Measurements from ENCODE around the gene MEAK7.

The MEAK7 gene

DNA sequence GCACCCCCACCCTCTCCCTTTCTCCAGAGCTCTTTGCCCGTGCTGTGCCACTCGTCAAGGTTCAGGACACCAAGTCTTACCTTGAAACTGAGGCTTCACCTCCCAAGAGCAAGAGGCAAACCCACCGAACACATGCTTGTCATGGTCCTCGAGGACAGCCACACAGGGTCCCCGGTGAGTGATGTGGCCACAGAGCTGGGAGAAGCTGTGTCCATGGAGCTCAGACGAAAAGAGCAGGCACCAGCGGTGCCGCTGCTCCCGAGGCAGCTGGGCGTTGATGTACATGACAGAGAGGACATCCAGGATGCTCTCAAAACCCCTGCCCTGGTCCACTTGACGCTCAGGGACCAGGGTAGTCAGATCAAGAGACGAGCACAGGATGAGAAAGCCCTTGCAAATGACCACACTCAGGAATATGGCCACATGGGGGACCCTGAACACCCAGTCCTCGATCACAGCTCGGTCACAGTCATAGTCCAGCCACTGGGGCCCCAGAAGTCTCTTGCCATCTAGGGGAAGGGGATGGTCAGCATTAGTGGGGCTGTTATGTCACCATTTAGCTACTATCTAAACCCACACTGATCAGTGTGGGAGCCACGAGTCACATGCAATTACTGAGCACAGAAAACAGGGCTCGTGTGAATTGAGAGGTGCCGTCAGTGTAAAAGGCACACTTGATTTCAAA lies 17.8 kb downstream of the MEAK7 start:
- no peak for DNase-seq (ENCODE audit: low read depth)

DNA sequence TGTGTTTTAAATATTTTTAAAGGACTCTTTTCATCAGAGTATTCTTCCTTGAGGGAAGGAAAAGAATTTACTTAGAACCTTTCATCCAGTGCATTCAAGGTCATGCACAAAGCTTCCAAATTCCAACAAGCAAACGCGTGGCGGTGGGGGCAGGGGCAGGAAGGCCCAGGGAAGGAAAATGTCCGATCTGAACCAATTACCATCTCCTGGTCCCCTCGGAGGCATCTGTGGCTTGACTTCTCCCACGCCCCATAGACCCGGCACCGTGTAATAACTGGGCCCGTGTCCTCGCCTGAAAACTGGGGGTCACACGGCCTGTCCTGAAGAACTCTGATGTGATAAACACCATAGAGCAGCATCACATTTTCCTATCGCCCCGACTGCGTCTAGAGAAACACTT lies 18.3 kb downstream of the MEAK7 start:
- DNase-seq (ENCODE audit: low read depth): no peak

DNA sequence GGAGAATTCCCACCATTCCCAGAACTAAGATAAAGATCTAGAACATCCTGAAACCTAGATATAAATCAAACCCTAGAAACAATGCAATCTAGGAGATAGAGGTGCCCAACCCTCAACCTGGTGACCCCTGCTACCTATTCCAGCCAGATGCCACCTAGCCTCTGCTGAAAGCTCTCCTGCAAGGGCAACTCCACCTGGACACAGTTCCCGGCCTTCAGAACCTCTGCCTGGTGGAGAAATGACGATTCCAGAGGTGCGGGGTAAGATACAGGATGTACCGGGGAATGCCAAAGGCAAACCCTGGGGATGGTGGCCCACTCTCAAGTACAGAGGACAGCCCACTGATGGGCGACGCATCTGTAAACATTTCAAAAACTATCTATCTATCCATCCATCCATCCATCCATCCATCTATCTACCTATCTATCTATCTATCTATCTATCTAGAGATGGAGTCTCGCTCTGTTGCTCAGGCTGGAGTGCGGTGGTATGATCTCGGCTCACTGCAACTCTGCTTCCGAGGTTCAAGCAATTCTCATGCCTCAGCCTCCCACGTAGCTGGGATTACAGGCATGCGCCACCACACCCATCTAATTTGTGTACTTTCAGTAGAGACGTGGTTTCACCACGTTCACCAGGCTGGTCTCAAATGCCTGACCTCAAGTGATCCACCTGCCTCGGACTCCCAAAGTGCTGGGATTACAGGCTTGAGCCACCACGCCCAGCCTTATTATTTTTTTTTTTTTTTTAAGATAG lies 19.0 kb downstream of the MEAK7 start:
- no peak for DNase-seq (ENCODE audit: low read depth)

DNA sequence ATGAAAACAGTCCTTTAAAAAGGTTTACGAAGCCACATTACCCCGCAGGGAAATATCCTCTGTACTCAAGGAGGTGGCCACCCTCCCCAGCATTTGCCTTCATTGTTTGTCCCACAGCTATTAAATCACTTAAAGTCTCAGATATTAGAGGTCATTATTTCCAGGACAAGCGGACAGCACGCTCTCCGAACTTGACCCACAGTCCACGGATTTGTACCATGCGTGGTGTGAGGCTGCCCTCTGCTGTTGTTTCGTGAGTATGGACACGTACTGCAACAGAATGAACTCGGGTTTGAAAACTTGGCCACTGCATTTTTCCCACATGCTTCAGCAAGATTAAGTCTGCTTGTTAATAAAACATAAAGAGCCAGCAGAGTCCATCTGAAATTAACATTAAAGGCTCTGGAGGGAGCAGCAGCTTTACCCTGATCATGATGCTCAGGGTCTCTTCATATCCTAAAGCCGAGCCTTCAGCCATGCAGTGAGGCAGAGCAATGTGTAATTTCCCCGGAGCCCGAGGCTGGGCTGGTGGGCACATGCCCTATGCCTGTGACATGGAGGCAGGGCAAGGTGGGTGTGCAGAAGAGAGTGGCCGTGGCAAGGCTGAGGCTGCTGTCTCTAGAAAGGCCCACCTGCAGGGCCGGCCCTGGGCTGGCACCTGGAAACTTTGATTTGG lies 19.7 kb downstream of the MEAK7 start:
- no peak for DNase-seq (ENCODE audit: low read depth)

DNA sequence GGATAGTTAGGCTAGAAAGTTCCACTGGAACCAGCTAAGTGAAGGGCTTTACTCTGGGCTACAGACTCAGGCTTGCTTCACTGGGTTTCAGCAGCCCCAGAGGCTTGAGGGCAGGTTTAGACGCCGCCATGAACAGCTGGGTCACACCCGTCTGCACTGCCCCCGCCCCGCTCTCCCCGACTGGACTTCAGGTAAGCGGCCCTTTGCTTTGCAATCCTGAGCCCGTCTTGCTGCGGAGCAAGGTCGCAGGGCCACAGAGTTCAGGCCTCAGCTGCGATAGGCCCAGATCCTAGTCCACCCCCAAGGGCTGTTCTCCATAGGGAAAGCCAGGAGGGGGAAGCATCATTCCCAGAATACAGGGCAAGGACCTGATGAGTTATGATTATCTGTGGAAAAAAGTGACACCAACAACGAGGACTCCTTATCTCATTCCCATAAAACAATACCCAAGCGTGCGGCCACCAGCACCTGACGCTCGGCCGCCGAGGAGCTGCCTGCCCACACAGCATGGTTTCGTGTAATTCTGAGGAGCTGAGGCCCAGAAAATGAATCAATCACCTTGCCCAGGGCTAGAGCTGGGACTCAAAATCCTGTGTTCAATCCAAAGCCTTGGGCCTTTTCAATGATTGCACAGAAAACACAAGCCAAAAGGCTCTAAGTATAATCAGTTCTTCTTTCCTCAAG lies 20.4 kb downstream of the MEAK7 start:
- no peak for DNase-seq (ENCODE audit: low read depth)

DNA sequence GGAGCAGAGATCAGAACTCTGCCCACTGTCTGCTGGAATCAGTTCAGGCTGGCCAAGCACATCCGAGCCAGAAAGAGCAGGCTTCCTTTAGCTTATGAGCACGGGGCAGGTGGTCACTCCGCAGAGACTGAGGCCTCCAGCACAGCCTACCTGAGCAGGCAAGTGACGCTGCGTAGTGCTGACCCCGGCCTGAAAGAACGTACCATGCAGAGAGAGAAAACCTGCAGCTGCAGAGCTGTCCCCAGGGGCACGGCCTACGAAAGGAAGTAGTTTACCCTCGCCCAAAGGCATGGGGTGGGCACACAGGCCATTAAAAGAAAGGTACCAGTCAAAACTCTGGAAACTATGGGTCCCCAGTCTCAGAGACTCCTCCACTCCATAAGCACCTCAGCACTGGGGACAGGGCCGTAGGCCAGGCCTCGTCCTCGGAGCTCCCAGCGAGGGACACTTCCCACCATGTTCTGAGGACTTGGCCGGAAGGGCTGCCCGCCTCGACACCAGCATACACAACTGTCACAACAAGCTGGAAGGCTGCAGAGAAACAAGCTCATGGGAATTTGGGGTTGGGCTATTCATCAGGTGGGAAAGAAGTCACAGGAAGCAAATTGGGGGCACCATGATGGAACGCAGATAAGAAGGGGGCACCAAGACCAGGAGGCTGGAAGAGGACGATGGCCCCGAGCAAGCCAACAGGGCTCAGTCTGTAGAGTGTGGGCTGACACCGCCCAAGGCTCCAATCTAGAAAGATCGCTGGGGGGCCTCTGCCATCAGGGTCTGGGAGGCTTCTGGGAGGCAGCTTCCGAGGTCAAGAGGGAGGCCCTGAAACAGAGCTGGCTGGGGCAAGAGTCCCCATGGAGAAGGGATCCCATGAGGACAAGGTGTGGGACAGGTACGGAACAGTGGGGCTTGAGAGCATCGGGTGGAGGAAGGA lies 21.2 kb downstream of the MEAK7 start:
- DNase-seq (ENCODE audit: low read depth): no peak

DNA sequence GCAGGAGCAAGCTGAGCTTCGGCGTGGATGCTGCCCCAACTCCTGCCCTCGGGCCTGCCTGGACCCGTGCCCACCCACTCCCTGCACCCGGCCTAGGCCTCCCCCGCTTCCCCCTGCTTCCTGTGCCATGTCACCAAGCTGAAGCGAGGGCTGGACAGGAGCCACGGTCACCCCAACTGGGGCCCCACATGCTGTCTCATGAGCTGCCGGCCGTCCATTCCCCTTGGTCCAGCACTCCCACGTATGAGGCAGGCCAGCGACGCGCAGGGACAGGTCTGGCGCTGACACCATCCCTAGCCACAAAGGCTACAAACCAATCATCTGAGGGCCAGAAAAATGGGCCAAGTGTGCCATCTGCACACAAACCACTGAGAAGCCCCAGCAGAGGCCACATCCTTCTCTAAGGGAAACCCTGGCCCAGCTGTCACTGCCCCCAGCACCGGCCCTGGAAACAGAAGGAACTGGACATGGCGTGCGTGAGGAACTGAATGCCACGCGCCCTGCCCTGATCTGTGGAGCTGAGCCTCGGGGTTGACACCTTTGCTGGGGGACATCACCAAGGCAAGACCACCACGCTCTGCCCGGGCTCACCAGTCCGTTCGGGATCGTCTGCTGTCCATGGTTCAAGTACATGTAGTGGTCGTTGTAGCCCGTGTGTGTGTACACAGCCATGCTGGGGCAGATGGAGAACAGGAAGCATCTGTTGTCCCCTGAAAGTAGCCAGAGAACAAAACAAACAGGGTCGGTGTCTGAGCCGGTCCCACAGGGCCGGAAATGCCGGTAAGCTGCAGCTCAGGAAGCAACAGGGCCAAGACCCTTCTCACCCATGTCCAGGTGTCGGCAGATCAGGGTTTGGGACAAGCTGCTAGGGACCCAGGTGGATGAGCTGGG lies 22.2 kb downstream of the MEAK7 start:
- DNase-seq (ENCODE audit: low read depth): no peak

DNA sequence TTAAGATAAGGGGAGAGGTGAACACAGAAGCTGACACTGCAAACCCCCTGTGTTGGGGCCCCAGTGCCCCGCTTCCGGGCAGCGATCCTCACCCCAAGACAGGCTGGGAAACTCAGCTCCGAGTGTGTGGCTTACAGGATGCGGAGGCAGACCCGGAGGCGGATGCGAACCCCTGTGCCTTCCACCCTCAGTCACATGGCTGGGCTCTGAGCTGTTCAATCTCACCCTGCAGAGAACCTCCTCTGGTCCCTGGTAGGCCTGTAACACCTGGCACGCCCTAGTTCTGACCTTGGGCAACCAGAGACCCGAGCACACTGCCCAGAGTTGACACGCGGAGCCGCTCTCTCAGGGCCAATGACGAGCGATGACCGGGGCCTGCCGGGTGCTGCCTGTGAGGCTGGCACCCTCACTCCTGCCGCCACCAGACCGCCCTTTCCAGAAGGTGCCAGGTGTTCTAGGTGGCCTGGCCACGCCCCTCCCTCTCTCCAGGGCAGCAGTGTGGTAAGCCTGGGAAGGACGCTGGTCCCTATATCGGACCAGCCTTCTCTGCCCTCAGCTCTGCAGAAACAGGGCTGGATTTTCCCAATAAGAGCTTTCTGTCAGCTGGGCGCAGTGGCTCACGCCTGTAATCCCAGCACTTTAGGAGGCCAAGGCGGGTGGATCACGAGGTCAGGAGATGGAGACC lies 23.3 kb downstream of the MEAK7 start:
- DNase-seq (ENCODE audit: low read depth): no peak

DNA sequence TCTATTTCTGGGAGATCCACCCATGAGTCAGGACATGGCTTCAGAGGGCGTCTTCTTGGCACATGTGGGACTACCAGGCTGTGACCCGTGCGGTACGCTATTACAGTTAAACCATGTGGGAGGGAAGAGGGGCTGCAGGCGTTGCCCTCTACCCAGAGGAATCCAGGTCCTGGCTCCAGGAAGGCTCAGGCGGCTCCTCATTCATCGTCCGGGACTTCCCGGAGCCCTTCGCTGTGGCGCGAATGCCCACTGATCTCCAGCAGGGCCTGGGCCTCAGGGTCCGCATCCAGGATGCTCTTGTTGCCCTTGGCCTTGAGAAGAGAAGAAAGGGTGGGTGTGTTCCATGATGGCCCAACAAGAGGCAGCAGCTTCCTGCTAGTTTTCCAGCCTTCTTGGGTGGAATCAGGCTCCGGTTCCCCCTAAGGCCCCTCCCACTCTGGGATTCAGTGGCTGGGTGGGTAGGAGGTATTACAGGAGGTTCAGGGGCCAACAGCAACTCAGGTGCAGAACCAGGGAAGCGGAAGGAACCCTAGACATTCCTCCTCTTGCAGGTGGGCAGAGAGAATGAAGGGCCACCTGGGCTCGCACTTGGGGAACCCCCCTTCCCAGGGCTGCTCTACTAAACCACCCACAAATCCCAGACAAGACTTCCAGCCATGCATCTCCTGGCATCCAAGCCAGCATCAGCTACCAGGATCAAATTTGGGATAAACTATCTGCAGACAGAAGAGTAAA lies 24.6 kb downstream of the MEAK7 start:
- DNase-seq (ENCODE audit: low read depth): no peak

DNA sequence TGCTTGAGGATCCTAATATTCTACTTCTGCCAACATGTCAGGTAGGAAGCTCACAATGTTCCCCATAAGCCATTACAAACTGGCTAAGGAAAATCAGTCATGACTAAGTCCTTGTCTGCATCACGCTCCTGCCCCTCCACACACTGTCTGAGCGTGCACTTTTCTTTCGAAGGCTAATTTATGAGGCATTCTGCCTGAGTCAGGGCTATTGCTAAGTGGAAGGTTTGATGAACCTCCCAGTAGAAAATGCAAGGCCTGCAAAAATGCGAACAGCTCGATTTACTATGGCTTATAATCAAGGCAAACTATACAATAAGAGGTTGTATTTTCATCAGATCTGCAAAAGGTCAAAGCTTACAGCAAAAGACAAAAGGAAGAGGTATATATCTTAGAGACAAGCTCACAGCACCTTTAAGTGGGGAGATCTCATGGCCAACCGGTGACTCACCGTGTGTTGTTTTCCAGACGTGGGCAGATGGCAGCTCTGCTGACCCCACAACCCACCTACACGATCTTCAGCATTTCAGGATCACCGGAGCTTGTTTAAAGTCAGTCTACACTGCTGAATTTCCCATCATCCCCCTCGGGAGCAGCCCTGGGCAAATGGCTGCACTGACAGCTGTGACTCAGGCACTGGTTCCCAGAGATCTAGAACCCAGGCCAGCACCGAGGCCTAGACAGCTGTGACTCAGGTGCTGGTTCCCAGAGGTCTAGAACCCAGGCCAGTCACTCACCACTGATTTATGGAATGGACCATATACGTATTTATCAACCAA lies 26.1 kb downstream of the MEAK7 start:
- DNase-seq (ENCODE audit: low read depth): no peak

DNA sequence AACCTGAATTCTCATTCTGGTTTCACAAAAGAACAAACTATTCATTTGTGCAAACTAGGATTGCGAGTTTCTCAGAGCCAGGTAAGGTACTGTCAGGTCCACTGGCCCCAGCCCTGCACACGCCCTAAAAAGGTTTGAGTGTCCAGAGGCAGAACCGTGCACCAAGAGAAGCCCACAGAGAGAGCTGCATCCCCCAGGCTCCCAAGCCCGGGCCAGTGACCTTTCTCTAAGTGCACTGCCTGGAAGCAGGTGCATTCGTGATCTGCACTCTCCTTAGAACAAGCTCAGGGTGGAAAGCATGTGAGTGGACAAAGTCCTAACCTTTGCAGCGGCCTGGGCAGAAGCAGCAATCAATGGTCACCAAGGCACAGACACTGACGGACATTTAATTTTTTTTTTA lies 26.8 kb downstream of the MEAK7 start:
- DNase-seq (ENCODE audit: low read depth): no peak

DNA sequence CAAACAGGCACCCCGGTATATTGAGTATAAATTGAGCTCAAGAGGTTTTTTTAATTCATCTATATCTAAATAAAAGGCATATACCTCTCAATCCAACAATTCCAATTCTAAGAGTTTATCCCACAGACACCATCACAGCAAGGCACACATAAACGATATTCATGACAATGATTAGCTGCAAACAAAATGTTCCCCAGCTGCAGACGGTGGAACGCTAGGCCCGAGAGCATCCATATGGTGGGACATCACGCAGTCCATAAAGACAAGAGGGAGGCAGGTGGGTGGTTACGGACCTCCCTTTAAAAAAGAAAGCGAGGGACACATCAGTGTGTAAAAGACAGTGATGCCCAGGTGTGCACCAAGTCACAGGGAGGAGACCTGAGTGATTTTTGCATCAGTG lies 28.1 kb downstream of the MEAK7 start:
- DNase-seq (ENCODE audit: low read depth): no peak

DNA sequence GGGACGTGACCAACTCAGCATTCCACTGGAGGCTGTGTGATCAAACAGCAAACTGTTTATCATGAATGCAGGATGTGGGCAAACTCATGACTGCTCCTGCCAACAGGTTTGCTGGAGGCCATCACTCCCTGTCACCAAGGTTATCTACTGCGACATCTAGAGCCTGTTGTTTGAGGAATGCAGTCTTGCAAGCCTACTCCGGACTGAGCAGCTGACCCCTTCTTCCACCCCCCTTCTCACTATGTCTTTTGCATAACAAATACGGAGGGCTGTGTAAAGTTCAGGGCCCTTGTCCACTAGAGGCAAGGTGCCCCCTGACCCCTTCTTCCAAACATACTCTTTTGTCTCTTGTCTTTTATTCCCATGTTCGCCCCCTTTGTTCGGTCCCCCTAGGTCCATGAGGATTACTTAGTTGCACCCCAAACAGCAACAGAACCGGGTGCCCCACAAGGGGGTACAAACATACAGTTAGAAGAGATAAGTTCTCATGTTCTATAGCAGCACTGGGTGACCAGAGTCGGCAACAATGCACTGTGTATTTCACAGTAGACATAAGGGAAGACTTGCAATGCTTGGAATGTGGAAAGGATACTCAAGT lies 28.7 kb downstream of the MEAK7 start:
- no peak for DNase-seq (ENCODE audit: low read depth)

DNA sequence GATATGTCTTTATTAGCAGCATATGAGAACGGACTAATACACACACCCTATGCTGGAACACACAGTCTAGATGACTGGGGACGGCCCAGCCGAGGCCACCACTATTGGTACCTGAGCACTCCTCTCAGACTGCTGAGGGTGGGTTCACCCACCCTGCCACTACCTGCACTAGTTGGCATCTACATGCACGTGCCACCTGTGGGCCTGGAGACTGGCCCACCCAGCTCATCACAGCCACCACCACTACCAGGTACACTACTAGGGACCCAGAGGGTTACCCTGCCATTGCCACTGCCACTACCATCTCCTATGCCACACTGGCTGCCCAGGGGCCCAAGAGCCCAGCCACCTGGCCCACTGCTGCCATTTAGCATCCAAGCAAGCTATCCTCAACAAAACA lies 32.5 kb downstream of the MEAK7 start:
- DNase-seq (ENCODE audit: low read depth): no peak

DNA sequence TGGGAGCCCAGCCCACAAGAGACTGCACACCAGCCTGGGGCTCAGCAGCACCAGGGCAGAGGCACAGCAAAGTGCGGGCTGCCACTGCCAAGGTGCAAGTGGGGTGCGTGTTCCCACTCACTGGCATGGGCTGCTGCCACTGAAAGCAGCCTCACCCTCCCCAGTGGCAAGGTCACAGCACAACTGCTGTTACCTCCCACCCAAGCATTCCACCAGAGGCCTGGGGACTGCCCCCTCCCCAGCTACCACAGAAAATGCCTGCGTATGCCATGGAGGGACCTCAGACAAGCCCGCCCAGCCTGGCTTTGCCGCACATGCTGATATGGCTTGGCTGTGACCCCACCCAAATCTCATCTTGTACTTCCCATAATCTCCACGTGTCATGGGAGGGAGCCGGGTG lies 33.1 kb downstream of the MEAK7 start:
- no peak for DNase-seq (ENCODE audit: low read depth)

DNA sequence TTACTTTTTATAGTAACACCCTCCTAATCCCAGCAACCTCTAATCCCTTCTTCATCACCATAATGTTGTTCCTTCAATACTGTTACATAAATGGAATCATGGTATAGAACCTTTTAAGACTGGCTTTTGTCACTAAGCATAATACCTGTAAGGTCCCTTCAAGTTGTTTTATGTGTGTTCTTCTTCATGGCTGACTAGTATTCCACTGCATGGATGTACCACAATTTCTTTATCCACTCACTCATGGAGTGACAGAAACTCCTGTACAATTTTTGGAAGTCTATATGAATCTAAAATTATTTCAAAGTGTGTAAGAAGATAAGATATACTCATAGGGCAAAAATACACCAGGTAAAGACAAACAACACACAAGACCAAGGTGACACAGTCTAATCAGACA lies 36.8 kb downstream of the MEAK7 start:
- no peak for DNase-seq (ENCODE audit: low read depth)

DNA sequence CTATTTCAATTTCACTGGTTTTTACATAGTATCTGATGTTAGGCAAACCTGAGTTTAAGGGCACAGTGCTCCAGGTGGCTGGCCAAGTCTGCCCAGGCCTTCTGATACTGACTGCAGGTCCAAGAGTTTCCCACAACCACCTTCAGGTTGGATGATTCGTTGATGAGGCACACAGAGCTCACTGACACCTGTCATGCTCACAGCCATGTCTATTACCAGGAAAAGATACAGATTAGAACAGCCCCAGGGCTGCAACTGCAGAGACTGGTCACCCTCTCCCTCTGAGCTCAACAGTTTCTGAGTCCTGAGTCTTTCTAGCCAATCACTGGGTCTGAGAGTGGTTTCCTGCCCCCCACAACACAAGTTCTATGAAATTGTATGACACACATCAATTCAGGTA lies 37.2 kb downstream of the MEAK7 start:
- DNase-seq (ENCODE audit: low read depth): no peak

DNA sequence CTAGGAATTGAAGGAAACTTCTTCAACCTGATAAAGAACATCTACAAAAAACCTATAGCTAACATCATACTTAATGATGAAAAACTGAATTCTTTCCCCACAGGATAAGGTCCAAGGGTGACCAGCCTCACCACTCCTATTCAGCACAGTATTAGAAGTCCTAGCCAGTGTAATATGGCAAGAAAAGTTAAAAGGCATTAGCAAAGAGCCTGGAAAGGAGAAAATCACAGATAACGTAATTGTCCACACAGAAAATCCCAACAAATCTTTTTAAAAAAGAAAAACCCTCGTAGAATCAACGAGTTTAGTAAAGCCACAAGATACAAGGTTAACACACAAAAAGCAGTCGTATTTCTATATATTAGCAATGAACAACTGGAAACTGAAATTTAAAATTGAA lies 37.8 kb downstream of the MEAK7 start:
- no peak for DNase-seq (ENCODE audit: low read depth)
